ENCODE data around the gene MAP4. TPM values are rescaled to one million over a fixed set of nuclear protein-coding genes. Genes with fewer than 3 reads are reported as not detected.

The MAP4 gene
- total RNA-seq, 1 experiment from 2014 or later = 88.0 TPM

DNA sequence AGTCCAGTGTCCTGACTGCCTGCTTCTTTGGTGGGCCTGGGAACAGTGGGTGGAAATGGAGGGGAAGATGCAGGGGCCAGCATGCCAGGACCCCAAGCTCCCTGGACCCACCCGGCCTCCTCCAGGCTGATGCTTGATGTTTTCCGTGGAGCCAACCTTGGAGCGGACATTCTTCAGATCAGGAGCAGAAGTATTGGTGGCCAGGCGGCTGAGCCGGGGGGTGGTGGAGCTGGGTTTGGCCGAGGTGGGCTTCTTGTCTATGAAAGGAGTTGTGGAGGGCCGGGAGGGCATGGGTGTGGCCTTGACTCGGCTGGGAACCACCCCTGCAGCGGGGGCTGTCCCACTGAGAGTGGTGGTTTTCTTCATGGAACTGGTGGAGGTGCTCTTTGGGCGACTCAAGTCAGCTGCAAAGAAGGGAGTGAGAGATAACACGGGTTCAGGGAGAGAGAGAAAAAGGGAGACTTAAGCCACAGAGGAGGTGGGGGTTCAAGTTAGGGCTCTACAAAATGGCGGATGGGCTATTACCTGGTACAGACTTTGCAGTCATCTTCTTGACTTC is 145.4 kb downstream of the MAP4 start:
- no peak overlapping the region for H3K4me3 ChIP-seq
- no peaks in the 10 kb centered on the region for H3K9me3 ChIP-seq (replicated peaks)
- H3K27me3 ChIP-seq (replicated peaks) = no peaks in the 10 kb centered on the region
- H3K36me3 ChIP-seq = peaks cover 93% of the 10 kb centered on the region
- no peak overlapping the region for H3K27ac ChIP-seq
- no peaks in the 10 kb centered on the region for H3K4me1 ChIP-seq (replicated peaks)
- no peak for DNase-seq (ENCODE audit: low read depth in 1 of 2, low spot score in 2 of 2)

DNA sequence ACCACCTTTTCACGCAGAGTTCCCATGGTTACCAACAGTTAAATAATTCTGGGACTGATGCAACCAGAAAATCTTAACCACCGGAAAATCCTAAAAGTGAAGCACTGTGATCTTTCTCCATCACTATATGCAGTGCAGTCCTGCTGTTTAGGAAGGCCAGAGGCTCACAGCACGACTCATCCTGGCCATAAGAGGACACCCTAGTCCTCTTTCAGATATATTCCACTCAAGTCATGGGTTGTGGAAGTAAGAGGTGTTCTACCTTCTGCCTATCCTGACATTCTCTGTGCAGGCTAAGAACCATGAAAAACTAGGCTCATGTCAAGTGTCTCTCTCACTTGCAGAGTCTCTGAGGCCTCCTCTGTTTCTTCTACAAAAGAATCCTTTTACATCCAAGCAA is 146.1 kb downstream of the MAP4 start:
- H3K9me3 ChIP-seq (replicated peaks) = no peaks in the 10 kb centered on the region
- H3K36me3 ChIP-seq = peaks cover 91% of the 10 kb centered on the region
- no peak for DNase-seq (ENCODE audit: low read depth in 1 of 2, low spot score in 2 of 2)
- no peak overlapping the region for H3K4me3 ChIP-seq
- H3K4me1 ChIP-seq (replicated peaks) = no peaks in the 10 kb centered on the region
- H3K27ac ChIP-seq = no peak overlapping the region
- no peaks in the 10 kb centered on the region for H3K27me3 ChIP-seq (replicated peaks)

DNA sequence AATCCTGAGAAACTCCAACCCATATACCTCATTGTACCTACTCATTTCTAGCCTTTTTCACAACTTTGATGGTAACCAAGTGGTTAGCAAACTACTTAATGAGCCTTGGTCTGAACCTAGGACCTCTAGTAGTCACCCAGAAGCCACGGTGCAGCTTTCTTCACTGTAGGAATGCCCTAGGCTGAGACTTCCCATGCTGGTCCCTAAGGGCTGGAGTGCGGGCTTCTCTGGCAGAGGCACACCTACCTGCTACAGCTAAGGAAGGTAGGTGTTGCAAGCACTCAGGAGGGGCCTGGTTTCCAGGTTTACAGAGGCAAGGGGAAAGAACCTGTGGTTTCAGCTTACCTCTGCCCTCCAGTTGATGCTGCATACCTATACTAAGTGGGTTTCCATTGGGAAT is 147.9 kb downstream of the MAP4 start:
- H3K27ac ChIP-seq = no peak overlapping the region
- no peak overlapping the region for H3K4me3 ChIP-seq
- H3K4me1 ChIP-seq (replicated peaks) = no peaks in the 10 kb centered on the region
- no peak for DNase-seq (ENCODE audit: low read depth in 1 of 2, low spot score in 2 of 2)
- no peaks in the 10 kb centered on the region for H3K27me3 ChIP-seq (replicated peaks)
- peaks cover 98% of the 10 kb centered on the region for H3K36me3 ChIP-seq
- H3K9me3 ChIP-seq (replicated peaks) = no peaks in the 10 kb centered on the region

DNA sequence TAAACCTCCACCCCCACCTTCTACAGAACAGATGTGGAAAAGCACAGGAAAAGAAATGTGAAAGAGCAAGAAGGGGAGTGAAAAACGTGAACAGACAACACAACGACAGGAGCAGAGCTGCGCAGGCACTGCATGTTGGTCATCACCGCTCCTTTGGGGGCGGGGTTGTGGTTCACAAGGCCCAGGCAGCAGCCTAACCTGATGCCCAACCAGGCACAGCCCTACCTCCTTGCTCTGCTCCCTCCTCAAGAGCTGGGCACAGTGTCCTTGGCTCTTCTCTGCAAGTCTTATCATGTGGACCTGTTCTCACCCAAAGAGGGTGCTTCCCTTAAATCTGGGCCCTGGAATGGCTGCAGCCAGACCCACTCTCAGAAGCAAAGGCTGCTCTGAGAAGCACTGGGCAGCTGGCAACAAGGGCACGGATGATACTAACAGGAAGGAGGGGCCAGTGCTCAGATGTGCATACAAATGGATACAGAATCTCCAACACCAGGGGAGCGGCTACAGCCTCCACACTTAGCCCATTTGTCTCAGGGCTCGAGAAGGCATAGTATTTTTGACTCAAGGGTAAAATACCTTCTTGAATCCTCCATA is 148.7 kb downstream of the MAP4 start:
- no peaks in the 10 kb centered on the region for H3K4me1 ChIP-seq (replicated peaks)
- H3K27ac ChIP-seq = no peak overlapping the region
- H3K36me3 ChIP-seq = peaks cover 96% of the 10 kb centered on the region
- H3K4me3 ChIP-seq = no peak overlapping the region
- H3K9me3 ChIP-seq (replicated peaks) = no peaks in the 10 kb centered on the region
- H3K27me3 ChIP-seq (replicated peaks) = no peaks in the 10 kb centered on the region
- no peak for DNase-seq (ENCODE audit: low read depth in 1 of 2, low spot score in 2 of 2)

DNA sequence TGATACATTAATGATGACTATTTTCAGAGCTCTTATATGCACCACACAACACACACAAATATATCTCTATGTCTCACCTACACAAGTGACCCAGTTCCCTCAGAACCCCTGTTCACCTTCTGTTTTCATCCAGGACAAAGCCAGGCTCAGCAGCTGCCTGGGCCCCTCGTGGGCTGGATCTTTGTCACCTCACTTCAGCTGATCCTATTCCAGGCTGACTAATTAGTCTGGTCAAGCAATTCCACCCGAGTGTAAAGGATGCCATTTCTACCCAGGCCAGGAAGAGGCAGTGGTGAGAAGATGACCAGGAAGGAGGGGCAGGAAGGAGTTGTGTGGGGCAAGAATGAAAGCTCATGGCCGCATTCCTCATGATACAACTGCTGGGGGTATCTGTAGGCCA is 151.0 kb downstream of the MAP4 start:
- Histone ChIP-seq H3K27ac (no peak overlapping the region), H3K27me3 (replicated peaks) (no peaks in the 10 kb centered on the region), H3K9me3 (replicated peaks) (no peaks in the 10 kb centered on the region), H3K36me3 (peaks cover 86% of the 10 kb centered on the region), H3K4me3 (no peak overlapping the region), H3K4me1 (replicated peaks) (no peaks in the 10 kb centered on the region)
- no peak for DNase-seq (ENCODE audit: low read depth in 1 of 2, low spot score in 2 of 2)

DNA sequence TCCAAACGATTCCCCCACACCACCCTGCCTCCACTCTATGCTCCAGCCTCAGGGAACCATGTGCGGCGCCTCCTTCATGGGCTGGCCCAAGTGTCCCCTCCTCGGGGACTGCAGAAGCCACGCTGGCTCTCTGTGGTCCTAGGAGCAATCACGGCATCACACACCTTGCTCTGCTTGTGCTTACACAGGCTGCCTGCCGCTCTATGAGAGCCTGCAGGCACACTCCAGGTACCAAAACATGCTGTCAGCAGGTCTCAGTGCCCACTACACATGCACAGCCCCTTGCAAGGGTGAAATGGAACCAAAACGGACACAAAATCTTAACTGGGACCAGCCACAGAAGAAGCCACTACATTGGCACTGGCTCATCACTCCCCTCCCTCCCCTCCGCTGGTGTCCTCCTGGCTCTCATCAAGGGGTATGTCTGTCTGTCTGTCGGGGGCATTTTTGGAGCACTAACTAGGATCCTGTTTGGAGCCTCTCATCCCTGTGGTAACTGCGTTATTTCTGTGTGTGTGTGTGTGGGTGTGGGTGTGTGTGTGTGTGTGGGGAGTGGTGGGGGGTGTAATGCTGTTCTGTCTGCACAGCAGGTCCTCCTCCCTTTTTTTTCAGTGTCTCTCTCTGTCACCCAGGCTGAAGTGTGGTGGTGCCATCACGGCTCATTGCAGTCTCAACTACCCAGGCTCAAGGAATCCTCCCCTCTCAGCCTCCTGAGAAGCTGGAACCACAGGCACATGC is 152.7 kb downstream of the MAP4 start:
- H3K4me1 ChIP-seq (replicated peaks) = no peaks in the 10 kb centered on the region
- peaks cover 85% of the 10 kb centered on the region for H3K36me3 ChIP-seq
- no peak overlapping the region for H3K27ac ChIP-seq
- H3K4me3 ChIP-seq = no peak overlapping the region
- H3K9me3 ChIP-seq (replicated peaks) = no peaks in the 10 kb centered on the region
- DNase-seq (ENCODE audit: low read depth in 1 of 2, low spot score in 2 of 2) = no peak
- no peaks in the 10 kb centered on the region for H3K27me3 ChIP-seq (replicated peaks)

DNA sequence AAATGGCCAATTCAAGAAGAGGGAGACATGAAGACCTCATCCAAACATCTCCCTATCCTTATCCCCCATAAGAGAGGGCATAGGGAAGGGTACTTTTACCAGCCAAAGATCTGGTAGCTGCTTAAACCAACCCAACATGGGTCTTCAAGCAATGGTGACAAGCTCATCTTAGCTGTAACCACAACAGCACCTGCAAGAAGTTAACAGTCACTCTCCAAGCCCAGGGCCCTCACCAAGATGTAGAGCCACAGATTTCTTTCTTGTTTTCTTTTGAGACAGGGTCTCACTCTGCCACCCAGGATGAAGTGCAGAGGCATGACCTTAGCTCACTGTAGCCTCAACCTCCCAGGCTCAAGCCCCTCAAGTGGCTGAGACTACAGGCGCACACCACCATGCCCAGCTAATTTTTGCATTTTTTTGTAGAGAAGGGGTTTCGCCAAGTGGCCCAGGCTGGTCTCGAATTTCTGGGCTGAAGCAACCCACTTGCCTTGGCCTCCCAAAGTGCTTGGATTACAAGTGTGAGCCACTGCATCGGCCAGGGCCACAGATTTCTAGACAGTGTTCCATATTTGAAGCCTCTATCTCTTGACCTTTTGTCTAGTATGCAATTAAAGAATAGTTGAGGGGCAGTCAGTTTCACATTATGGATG is 156.1 kb downstream of the MAP4 start:
- H3K9me3 ChIP-seq (replicated peaks) = no peaks in the 10 kb centered on the region
- no peak overlapping the region for H3K4me3 ChIP-seq
- no peak for DNase-seq (ENCODE audit: low read depth in 1 of 2, low spot score in 2 of 2)
- H3K27me3 ChIP-seq (replicated peaks) = no peaks in the 10 kb centered on the region
- H3K36me3 ChIP-seq = peaks cover 83% of the 10 kb centered on the region
- H3K4me1 ChIP-seq (replicated peaks) = no peaks in the 10 kb centered on the region
- H3K27ac ChIP-seq = no peak overlapping the region

DNA sequence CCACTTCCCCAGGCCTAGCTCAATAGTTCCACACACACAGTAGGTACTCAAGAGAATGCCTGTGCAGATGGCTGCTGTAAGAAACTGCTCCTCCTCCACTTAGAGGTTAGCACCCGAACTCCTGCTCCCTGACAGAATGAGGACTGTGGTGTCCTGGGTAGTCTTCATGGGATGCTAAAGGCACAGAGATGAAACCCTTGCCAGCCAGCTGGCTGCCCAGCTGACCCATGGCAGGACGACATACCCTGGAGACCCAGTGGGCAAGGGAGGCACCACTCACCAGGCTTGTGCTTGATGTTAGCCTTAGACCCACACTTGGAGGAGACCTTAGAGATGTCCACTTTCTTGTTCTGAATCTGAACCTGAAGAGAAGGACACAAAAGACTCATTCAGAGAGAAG is 159.1 kb downstream of the MAP4 start:
- H3K4me1 ChIP-seq (replicated peaks) = no peaks in the 10 kb centered on the region
- no peak for DNase-seq (ENCODE audit: low read depth in 1 of 2, low spot score in 2 of 2)
- H3K27ac ChIP-seq = no peak overlapping the region
- no peaks in the 10 kb centered on the region for H3K9me3 ChIP-seq (replicated peaks)
- H3K27me3 ChIP-seq (replicated peaks) = no peaks in the 10 kb centered on the region
- peaks cover 87% of the 10 kb centered on the region for H3K36me3 ChIP-seq
- no peak overlapping the region for H3K4me3 ChIP-seq

DNA sequence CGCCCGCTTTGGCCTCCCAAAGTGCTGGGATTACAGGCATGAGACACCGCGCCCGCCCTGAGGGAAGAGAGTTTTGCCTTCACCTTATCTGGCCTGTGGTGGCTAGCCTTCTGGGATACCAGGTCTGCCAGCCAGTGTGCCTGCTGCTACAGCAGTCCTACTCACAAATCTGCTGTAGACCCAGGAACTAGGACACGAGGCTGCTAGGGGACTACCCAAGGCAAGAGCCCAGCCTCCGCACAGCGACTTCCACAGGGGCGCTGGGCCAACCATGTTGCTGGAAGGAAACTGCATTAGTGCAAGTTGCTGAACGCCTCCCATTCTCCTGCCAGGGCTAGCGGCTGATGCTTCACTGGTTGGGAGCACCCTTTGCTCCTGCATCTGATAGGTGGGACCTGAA is 159.5 kb downstream of the MAP4 start:
- H3K27ac ChIP-seq = no peak overlapping the region
- H3K9me3 ChIP-seq (replicated peaks) = no peaks in the 10 kb centered on the region
- no peak overlapping the region for H3K4me3 ChIP-seq
- no peaks in the 10 kb centered on the region for H3K4me1 ChIP-seq (replicated peaks)
- no peaks in the 10 kb centered on the region for H3K27me3 ChIP-seq (replicated peaks)
- H3K36me3 ChIP-seq = peaks cover 89% of the 10 kb centered on the region
- no peak for DNase-seq (ENCODE audit: low read depth in 1 of 2, low spot score in 2 of 2)

DNA sequence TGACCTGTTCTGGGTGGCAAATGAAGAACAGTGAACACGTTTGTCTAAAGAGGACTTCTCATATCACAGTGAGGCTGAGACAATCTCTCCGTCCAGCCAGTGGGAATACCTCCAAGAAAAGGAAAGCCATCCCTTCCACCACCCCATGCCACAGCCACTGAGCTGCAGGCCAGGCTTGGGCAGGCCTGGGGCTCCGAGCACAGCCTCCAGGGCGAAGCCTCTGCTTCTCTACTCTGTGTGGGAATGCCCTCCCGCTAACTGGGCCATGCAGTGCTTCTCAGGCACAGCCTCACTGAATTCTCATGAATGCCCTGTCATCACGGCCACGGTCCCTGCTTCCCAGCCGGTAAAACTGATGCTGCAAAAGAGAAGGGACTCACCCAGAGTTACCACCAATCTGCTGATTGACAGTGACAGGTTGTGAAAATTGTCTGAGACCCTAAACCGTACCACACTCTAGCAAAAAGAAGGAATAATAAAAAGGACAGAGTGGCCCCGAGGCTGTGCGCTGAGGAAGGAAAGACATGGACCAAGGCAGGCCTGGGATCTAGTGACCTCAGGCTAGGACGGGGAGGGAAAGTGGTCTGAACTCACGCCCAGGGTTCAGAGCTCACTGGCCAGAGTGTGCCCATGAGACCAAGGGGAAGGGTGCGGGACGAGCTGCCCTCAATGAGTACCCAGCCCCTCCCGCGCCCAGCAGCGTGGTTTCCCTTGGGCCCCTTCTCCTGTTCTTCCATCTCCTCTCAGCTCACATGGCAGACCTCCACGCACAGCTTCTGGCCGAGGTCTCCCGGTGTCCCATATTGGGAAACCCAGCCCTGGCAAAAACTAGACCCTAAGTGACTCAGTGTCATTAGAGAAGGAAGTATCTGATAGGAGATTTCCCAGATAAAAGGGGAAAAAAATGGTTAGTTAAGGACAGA is 160.5 kb downstream of the MAP4 start:
- no peak for DNase-seq (ENCODE audit: low read depth in 1 of 2, low spot score in 2 of 2)
- peaks cover 91% of the 10 kb centered on the region for H3K36me3 ChIP-seq
- H3K9me3 ChIP-seq (replicated peaks) = no peaks in the 10 kb centered on the region
- no peak overlapping the region for H3K27ac ChIP-seq
- H3K27me3 ChIP-seq (replicated peaks) = no peaks in the 10 kb centered on the region
- H3K4me3 ChIP-seq = no peak overlapping the region
- no peaks in the 10 kb centered on the region for H3K4me1 ChIP-seq (replicated peaks)

DNA sequence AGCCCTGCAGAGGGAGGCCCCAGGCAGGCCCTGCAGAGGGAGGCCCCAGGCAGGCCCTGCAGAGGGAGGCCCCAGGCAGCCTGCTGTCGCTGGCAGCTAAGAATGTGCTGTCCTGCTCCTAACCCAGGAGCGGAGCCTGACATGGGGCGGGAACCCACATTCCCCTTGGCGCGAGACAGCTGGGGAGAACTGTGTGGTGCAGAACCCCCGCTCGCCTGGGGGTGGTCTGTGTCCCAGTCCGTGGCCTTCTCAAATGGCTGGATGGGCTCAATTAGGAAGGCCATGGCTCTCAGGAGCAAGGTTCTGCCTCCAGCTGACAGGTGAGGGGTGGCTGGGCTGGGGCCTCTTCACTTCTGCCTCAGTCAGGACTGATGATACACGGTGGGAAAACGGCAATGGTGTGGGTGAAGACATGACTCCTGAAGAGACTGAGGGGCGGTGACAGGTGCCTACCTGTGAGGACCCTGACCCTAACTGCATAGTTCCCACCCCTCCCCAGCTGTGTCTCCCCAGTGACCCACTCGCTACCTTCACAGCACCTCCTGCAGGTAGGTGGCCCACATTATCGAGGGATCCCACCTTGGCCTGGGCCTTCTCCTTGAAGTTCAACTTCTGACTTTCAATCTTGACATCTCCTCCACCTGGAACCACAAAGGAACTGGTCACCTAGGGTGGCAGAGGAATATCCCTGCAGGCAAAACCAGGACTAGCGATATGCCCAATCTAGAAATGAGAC is 161.3 kb downstream of the MAP4 start:
- Histone ChIP-seq H3K36me3 (peaks cover 91% of the 10 kb centered on the region), H3K27me3 (replicated peaks) (no peaks in the 10 kb centered on the region), H3K4me3 (no peak overlapping the region), H3K9me3 (replicated peaks) (no peaks in the 10 kb centered on the region), H3K27ac (no peak overlapping the region), H3K4me1 (replicated peaks) (no peaks in the 10 kb centered on the region)
- no peak for DNase-seq (ENCODE audit: low read depth in 1 of 2, low spot score in 2 of 2)

DNA sequence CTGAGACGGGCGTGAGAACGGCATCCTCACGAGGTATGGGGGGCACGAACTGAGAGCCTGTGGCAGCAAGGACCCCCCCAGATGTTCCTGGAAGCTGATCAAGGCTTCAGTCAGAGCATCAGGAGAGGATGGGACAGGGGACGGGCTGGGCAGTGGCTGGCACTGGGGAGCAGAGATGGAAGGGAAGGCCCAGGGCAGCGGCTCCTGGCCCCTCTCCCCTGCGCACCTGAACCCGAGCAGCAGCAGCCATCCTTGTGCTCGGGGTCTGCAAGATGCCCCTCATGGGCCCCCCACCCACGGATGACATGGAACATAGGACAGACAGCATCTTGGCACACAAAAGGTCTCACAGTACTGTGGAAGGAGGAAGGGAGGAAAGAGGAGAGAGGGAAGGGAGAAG is 161.9 kb downstream of the MAP4 start:
- Histone ChIP-seq H3K9me3 (replicated peaks) (no peaks in the 10 kb centered on the region), H3K27me3 (replicated peaks) (no peaks in the 10 kb centered on the region), H3K4me1 (replicated peaks) (no peaks in the 10 kb centered on the region), H3K27ac (no peak overlapping the region), H3K4me3 (no peak overlapping the region), H3K36me3 (peaks cover 91% of the 10 kb centered on the region)
- no peak for DNase-seq (ENCODE audit: low read depth in 1 of 2, low spot score in 2 of 2)
